PFSK-1 (cell line): Measurements from ENCODE around the gene UBAC2.

Experiments used
- FOXP2 ChIP-seq: optimal IDR thresholded peaks from 2 replicates; pipeline ENCODE3; 2011; ENCODE audit warnings: borderline replicate concordance, control low read depth, inconsistent platforms; ENCODE audit not compliant: insufficient read depth; ENCODE audit errors: extremely low read length, extremely low read depth
- POLR2AphosphoS5 ChIP-seq: IDR thresholded peaks from 2 replicates; pipeline ENCODE4 v1.6.1; 2012; ENCODE audit warnings: low read depth, mild to moderate bottlenecking, control low read depth, low read length, moderate library complexity
- REST ChIP-seq, 2 experiments: IDR thresholded peaks; 2 replicates each; pipeline versions ENCODE4 v1.6.1 to v1.8.0; 2011 to 2012; ENCODE audit warnings: low read depth in 2 of 2, low read length in 2 of 2, control low read depth in 1 of 2, inconsistent platforms in 1 of 2, mild to moderate bottlenecking in 1 of 2, moderate library complexity in 1 of 2; ENCODE audit not compliant: insufficient read depth in 1 of 2
- SIN3A ChIP-seq: IDR thresholded peaks from 2 replicates; pipeline ENCODE4 v1.6.1; 2012; ENCODE audit warnings: mild to moderate bottlenecking, low read length, moderate library complexity, borderline replicate concordance; ENCODE audit not compliant: insufficient read depth
- TAF1 ChIP-seq: IDR thresholded peaks from 2 replicates; pipeline ENCODE4 v1.6.1; 2012; ENCODE audit warnings: low read length, control low read depth, borderline replicate concordance; ENCODE audit not compliant: insufficient read depth

The UBAC2 gene

DNA sequence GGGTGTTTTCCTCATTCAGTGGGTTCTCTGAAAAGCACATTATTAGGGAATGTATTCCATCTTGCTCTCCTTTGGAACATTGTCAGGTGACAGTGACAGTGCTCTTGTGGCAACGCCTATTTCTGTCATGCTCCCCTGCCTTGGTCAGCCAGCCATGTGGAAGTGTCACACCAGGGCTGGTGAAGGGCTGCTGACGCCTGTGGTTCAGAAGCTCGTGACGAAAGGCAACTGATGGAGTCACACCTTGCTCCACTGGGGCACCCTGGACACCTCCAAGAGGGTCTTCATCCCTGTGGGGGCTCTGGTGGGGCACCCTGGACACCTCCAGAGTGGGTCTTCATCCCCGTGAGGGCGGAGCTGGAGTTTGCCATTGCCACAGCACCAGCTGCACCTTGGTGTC, 175.5 kb downstream of the UBAC2 start:
- TF ChIP-seq REST (IDR thresholded peaks at IDR 0.05; ENCODE audit: insufficient read depth in 1 of 2, low read depth in 2 of 2, low read length in 2 of 2) (no peak), POLR2AphosphoS5 (no peak), SIN3A (no peak), TAF1 (no peak), FOXP2 (no peak)

DNA sequence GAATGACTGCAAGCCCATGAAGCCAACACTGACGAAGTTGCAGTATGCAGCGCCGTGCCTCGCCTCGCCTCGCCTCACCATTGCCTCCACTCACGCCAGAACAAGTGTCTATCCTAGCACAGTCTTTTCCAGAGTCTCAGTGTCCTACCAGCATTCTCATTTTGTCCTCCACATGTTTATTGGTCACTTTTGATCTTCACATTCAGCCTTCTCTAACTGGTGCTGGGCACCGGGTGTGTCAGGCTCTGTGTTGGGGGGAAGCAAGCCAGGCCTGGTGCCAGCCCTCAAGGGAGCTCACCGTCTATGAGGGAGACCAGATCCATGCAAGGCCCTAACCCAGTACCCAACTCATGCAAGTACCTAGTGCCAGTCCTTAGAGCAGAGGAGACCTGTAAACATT, 176.3 kb downstream of the UBAC2 start:
- TF ChIP-seq TAF1 (no peak), POLR2AphosphoS5 (no peak)

GRCh38 chr13:99377641-99378040, 177.0 kb downstream of the UBAC2 start:
- TF ChIP-seq POLR2AphosphoS5, result no peak
- no peak for TF ChIP-seq REST (IDR thresholded peaks at IDR 0.05; ENCODE audit: insufficient read depth in 1 of 2, low read depth in 2 of 2, low read length in 2 of 2)
- TF ChIP-seq TAF1, result no peak
- TF ChIP-seq FOXP2, result no peak
- no peak for TF ChIP-seq SIN3A

DNA sequence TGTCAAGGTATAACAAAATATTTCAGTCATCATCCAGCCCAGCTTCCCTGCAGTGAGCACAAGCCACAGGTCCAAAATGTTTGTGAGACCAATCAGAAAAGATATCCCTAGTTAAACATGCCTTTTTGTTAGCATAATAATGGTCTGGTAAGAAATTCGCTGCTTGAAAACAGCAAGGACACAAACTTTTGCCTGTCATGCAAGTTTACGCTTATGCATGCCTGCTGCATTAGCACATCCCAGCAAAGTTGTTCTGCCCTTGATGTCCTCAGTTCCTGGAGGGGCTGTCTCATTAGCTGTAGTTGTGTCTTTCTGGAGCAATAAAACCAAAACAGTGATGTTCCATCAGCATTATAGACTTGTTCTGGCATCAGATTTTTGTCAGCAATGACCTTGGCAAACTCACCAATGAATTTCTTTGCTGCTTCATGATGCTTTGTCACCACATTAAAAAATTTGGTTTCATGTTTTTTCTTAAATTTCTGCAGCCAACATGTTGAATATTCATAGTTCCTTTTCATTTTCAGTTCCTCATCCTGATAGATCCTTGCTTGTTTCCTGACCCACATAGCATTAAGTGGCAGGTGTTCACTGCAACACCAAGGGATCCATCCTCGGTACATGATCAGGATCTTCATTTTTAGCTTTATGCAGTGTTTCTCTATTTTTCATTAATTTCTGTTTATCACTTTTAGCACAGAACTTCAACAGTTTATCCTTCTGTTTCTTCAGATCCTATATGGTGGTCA, 178.5 kb downstream of the UBAC2 start:
- TF ChIP-seq FOXP2 (no peak), POLR2AphosphoS5 (no peak), REST (IDR thresholded peaks at IDR 0.05; ENCODE audit: insufficient read depth in 1 of 2, low read depth in 2 of 2, low read length in 2 of 2) (no peak), SIN3A (no peak), TAF1 (no peak)

GRCh38 chr13:99379856-99380801, 179.5 kb downstream of the UBAC2 start:
- TF ChIP-seq TAF1 (no peak), POLR2AphosphoS5 (no peak), SIN3A (no peak), FOXP2 (no peak), REST (IDR thresholded peaks at IDR 0.05; ENCODE audit: insufficient read depth in 1 of 2, low read depth in 2 of 2, low read length in 2 of 2) (no peak)
